ENCODE results near the gene USP6.

GRCh38 chr17:5115673-5116651 is at the start of gene USP6:
- TF ChIP-seq MAX (IDR thresholded peaks at IDR 0.05): no peak
- no peak for TF ChIP-seq RAD21 (conservative IDR thresholded peaks at IDR 0.05 in 1 of 2, IDR thresholded peaks at IDR 0.05 in 1 of 2)
- TF ChIP-seq, protein P1, sequence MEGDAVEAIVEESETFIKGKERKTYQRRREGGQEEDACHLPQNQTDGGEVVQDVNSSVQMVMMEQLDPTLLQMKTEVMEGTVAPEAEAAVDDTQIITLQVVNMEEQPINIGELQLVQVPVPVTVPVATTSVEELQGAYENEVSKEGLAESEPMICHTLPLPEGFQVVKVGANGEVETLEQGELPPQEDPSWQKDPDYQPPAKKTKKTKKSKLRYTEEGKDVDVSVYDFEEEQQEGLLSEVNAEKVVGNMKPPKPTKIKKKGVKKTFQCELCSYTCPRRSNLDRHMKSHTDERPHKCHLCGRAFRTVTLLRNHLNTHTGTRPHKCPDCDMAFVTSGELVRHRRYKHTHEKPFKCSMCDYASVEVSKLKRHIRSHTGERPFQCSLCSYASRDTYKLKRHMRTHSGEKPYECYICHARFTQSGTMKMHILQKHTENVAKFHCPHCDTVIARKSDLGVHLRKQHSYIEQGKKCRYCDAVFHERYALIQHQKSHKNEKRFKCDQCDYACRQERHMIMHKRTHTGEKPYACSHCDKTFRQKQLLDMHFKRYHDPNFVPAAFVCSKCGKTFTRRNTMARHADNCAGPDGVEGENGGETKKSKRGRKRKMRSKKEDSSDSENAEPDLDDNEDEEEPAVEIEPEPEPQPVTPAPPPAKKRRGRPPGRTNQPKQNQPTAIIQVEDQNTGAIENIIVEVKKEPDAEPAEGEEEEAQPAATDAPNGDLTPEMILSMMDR (IDR thresholded peaks at IDR 0.05): no peak
- no peak for TF ChIP-seq JUN (IDR thresholded peaks at IDR 0.05)
- no peak for TF ChIP-seq CHD2 (IDR thresholded peaks at IDR 0.05; ENCODE audit: low read length, partially characterized antibody)
- TF ChIP-seq USF2 (IDR thresholded peaks at IDR 0.05): no peak
- no peak for TF ChIP-seq EHF (CRISPR knock-in tag; IDR thresholded peaks at IDR 0.05)
- TF ChIP-seq CBX2 (IDR thresholded peaks at IDR 0.05; ENCODE audit: borderline replicate concordance, low read depth): no peak
- TF ChIP-seq MAFK (IDR thresholded peaks at IDR 0.05; ENCODE audit: partially characterized antibody): no peak
